Measurements from ENCODE around the gene UNC45A.

DNA sequence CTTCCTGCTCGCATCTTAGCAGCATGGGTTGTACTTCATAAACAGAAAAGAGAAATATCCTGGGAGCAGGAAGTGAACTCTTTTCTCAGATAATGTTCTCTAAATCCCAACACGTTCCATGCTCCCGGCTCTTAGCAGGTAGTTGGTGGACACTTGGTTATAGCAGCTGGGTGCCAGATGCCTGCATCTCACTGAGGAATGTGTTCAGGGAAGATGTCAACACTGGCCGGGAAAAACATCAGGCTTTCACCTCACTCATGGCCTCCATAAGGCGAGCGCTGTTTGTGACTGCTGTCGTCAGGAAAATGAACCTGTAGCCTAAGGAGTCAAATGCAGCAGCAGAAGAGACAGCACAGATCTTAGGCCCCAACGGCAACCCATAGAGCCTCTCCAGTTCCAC, 63.7 kb downstream of the UNC45A start:
- TF ChIP-seq, protein P1, sequence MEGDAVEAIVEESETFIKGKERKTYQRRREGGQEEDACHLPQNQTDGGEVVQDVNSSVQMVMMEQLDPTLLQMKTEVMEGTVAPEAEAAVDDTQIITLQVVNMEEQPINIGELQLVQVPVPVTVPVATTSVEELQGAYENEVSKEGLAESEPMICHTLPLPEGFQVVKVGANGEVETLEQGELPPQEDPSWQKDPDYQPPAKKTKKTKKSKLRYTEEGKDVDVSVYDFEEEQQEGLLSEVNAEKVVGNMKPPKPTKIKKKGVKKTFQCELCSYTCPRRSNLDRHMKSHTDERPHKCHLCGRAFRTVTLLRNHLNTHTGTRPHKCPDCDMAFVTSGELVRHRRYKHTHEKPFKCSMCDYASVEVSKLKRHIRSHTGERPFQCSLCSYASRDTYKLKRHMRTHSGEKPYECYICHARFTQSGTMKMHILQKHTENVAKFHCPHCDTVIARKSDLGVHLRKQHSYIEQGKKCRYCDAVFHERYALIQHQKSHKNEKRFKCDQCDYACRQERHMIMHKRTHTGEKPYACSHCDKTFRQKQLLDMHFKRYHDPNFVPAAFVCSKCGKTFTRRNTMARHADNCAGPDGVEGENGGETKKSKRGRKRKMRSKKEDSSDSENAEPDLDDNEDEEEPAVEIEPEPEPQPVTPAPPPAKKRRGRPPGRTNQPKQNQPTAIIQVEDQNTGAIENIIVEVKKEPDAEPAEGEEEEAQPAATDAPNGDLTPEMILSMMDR (IDR thresholded peaks at IDR 0.05): no peak
- no peak for TF ChIP-seq POLR2A (IDR thresholded peaks at IDR 0.05)
